GM18502 (cell line): Measurements from ENCODE around the gene ZNF688.

ENCODE experiments used
- ATAC-seq: cut with Tn5 transposase; IDR thresholded peaks from one replicate; pipeline ENCODE4 v1.9.1; 2021; ENCODE audit warnings: mild to moderate bottlenecking; ENCODE audit not compliant: unreplicated experiment, poor library complexity

Gene ZNF688

GRCh38 chr16:30588651-30589050 lies 17.1 kb upstream of the ZNF688 start:
- ATAC-seq = no peak

GRCh38 chr16:30585400-30586191 lies 14.1 kb upstream of the ZNF688 start, which contains the start of gene ZNF785:
ZNF785 (minus strand) TSS chr16:30585697; CDS start chr16:30585611, 86 bp downstream.
- peak; percentile 91 for ATAC-seq

GRCh38 chr16:30585022-30585399 lies 13.5 kb upstream of the ZNF688 start:
- ATAC-seq = peak; percentile 38

- ATAC-seq = no peak
These were observed 11.3 kb upstream of the ZNF688 start for GRCh38 chr16:30582611-30583340.

GRCh38 chr16:30581457-30581856 lies 9.9 kb upstream of the ZNF688 start:
- no peak for ATAC-seq

GRCh38 chr16:30574678-30575077 lies 3.2 kb upstream of the ZNF688 start:
- ATAC-seq = no peak

- ATAC-seq = no peak
These were observed 674 bp downstream of the ZNF688 start for GRCh38 chr16:30570636-30571444.

- ATAC-seq = no peak
These were observed 1.5 kb downstream of the ZNF688 start for GRCh38 chr16:30569746-30570635.

- no peak for ATAC-seq
These were observed 2.2 kb downstream of the ZNF688 start for GRCh38 chr16:30569281-30569680.

- ATAC-seq = peak; percentile 38
These were observed 3.4 kb downstream of the ZNF688 start for GRCh38 chr16:30567991-30568638.

GRCh38 chr16:30567160-30567990 lies 4.1 kb downstream of the ZNF688 start:
- no peak for ATAC-seq

- ATAC-seq = no peak
These were observed 5.0 kb downstream of the ZNF688 start for GRCh38 chr16:30566531-30566930.

- no peak for ATAC-seq
These were observed 5.5 kb downstream of the ZNF688 start for GRCh38 chr16:30565984-30566383.

GRCh38 chr16:30565526-30565925 lies 6.0 kb downstream of the ZNF688 start:
- ATAC-seq = no peak

GRCh38 chr16:30562021-30562420 lies 9.5 kb downstream of the ZNF688 start:
- no peak for ATAC-seq

- ATAC-seq = no peak
These were observed 10.3 kb downstream of the ZNF688 start for GRCh38 chr16:30561089-30561816.

- no peak for ATAC-seq
These were observed 11.8 kb downstream of the ZNF688 start for GRCh38 chr16:30559690-30560089.
